ENCODE data around the gene CBR4. TPM values are rescaled to one million over a fixed set of nuclear protein-coding genes. Genes with fewer than 3 reads are reported as not detected.
"Not testable (repeated sequence)": the region's sequence is repeated elsewhere in the genome, so short reads cannot be mapped to it uniquely, and the experiment has no call there.

The CBR4 gene
- total RNA-seq, 1 donor from 2014 or later: 25.9 TPM

DNA sequence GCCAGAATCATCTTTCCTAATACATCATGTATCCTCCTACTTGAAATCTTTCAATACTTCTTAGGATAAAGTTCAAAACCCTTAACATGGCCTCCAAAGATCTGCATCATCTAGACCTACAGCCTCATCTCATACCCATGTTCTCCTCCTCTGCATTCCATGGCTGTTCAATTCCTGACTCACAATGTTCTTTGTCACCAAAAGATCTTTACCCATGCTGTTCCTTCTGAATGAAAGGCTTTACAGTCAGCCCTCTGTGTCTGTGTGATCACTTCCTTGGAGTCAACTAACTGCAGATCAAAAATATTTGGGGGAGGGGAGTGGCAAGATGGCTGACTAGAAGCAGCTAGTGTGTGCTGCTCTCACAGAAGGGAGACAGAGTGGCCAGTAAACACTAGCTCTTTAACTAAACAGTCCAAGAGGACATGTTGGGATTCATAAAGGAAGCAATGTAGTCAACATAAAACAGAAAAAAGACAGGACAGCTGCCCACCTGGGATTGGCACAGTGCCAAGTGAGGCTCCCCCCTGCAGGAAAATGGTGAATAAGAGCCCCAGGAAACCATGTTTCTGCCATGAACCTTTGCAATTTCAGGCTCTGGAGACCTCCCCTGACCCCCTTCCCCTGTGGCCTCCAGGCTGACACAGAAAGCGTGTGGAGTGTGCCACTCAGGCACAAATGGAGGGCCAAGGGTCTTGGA is 31.9 kb downstream of the CBR4 start:
- TF ChIP-seq, protein P1, sequence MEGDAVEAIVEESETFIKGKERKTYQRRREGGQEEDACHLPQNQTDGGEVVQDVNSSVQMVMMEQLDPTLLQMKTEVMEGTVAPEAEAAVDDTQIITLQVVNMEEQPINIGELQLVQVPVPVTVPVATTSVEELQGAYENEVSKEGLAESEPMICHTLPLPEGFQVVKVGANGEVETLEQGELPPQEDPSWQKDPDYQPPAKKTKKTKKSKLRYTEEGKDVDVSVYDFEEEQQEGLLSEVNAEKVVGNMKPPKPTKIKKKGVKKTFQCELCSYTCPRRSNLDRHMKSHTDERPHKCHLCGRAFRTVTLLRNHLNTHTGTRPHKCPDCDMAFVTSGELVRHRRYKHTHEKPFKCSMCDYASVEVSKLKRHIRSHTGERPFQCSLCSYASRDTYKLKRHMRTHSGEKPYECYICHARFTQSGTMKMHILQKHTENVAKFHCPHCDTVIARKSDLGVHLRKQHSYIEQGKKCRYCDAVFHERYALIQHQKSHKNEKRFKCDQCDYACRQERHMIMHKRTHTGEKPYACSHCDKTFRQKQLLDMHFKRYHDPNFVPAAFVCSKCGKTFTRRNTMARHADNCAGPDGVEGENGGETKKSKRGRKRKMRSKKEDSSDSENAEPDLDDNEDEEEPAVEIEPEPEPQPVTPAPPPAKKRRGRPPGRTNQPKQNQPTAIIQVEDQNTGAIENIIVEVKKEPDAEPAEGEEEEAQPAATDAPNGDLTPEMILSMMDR (IDR thresholded peaks at IDR 0.05; ENCODE audit: borderline replicate concordance): no peak
- Histone ChIP-seq H3K36me3 (peaks cover 80% of the 10 kb centered on the region), H3K27ac (replicated peaks) (no peak overlapping the region), H3K4me1 (no peaks in the 10 kb centered on the region), H3K9me3 (replicated peaks) (peaks cover 46% of the 10 kb centered on the region), H3K4me3 (no peak overlapping the region), H3K27me3 (ENCODE audit: low read depth) (no peaks in the 10 kb centered on the region)
- intact Hi-C loops (cut with micrococcal nuclease): no loop called here
- no peak for DNase-seq

DNA sequence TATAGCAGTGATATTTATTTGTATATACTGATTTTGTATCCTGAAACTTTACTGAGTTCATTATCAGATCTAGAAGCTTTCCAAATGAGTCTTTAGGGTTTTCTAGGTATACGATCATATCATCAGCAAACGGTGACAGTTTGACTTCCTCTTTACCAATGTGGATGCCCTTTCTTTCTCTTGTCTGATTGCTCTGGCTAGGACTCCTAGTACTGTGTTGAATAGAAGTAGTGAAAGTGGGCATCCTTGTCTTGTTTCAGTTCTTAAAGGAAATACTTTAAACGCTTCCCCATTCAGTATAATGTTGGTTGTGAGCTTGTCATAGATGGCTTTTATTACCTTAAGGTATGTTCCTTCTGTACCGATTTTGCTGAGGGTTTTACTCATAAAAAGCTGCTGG is 37.5 kb downstream of the CBR4 start:
- intact Hi-C loops (cut with micrococcal nuclease): no loop called here
- TF ChIP-seq, protein P1 (IDR thresholded peaks at IDR 0.05; ENCODE audit: borderline replicate concordance): no peak
- H3K9me3 ChIP-seq (replicated peaks): peaks cover 61% of the 10 kb centered on the region
- no peaks in the 10 kb centered on the region for H3K4me1 ChIP-seq
- DNase-seq: no peak
- peaks cover 34% of the 10 kb centered on the region for H3K36me3 ChIP-seq
- no peak overlapping the region for H3K4me3 ChIP-seq
- H3K27me3 ChIP-seq (ENCODE audit: low read depth): no peaks in the 10 kb centered on the region
- no peak overlapping the region for H3K27ac ChIP-seq (replicated peaks)

DNA sequence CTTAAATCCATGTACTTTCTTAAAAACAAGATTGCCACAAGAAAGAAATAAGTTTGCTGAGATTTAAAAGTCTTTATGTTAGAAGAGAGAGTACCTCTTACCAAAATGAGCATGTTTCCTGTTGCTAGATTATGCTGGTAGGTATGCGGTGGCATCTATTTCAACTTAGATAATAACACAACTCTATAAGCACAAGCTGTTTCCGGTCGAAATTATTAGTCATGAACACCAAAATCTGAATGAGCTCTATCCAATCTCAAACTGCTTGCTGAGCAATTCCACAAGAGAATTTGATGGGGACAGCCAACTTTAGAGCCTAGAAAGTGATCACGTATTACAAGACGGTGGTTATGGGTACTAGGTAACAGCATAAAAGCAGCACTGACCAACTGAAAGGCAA is 49.3 kb downstream of the CBR4 start:
- intact Hi-C loops (cut with micrococcal nuclease): no loop called here
- Histone ChIP-seq H3K36me3 (no peaks in the 10 kb centered on the region), H3K4me3 (no peak overlapping the region), H3K4me1 (no peaks in the 10 kb centered on the region), H3K27ac (replicated peaks) (no peak overlapping the region), H3K27me3 (ENCODE audit: low read depth) (no peaks in the 10 kb centered on the region), H3K9me3 (replicated peaks) (peaks cover 9% of the 10 kb centered on the region)
- DNase-seq: no peak
- TF ChIP-seq, protein P1 (IDR thresholded peaks at IDR 0.05; ENCODE audit: borderline replicate concordance): no peak

DNA sequence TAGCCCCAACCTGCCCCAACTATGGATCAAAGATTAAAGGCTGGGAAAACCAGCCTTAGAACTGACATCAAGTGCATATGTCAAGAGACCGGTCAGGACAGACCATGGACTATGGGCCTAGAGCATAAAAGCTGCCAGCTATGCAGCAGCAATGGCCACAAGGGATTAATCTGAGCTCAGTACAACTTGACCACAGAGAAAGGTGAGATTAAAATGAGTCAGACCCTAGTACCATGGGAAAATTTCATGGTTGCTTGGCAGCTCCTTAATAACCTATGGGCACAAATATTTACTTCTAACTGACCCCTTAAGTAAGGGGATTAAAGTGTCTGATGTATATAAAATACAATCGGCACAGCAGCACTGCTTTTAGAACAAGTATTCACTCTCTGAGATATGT is 54.4 kb downstream of the CBR4 start:
- Histone ChIP-seq H3K4me1 (peaks cover 8% of the 10 kb centered on the region), H3K9me3 (replicated peaks) (no peaks in the 10 kb centered on the region), H3K27ac (replicated peaks) (no peak overlapping the region), H3K27me3 (ENCODE audit: low read depth) (no peaks in the 10 kb centered on the region), H3K4me3 (no peak overlapping the region), H3K36me3 (no peaks in the 10 kb centered on the region)
- TF ChIP-seq, protein P1 (IDR thresholded peaks at IDR 0.05; ENCODE audit: borderline replicate concordance): no peak
- no peak for DNase-seq
- intact Hi-C loops (cut with micrococcal nuclease): no loop called here

DNA sequence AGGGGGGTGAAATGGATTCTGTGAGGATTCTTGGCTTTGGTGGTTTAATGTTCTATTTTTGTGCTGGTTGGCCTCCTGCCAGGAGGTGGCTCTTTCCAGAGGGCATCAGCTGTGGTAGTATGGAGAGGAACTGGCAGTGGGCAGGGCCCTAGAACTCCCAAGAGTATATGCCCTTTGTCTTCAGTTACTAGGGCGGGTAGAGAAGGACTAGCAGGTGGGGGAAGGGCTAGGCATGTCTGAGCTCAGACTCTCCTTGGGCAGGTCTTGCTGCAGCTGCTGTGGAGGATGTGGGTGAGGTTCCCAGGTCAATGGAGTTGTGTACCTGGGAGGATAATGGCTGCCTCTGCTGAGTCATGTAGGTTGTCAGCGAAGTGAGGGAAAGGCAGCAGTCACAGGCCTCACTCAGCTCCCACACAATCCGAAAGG is 57.2 kb downstream of the CBR4 start:
- H3K27me3 ChIP-seq (ENCODE audit: low read depth); H3K4me1 ChIP-seq; intact Hi-C loops (cut with micrococcal nuclease); DNase-seq; H3K27ac ChIP-seq (replicated peaks); H3K36me3 ChIP-seq; H3K4me3 ChIP-seq: not testable (repeated sequence)
- H3K9me3 ChIP-seq (replicated peaks): peaks cover 13% of the 10 kb centered on the region

DNA sequence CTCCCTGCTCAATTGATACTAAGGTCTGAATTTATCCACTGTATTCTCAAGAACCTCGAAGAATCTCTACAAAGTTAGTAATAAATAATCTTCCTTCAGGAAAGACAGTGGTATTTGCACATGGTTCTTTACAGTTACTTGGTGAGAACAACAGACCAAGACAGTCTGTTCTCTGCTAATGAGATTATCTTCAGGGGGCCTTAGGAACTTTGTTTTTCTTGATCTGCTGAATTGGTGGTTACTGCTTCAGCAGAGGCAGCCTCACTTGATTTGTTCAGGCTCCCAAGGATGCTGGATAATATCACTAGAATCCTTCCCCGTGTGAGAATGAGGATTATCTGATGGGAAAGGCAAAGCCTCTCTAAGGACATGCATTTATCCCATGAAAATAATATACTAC is 64.8 kb downstream of the CBR4 start:
- intact Hi-C loops (cut with micrococcal nuclease): no loop called here
- Histone ChIP-seq H3K36me3 (no peaks in the 10 kb centered on the region), H3K4me1 (no peaks in the 10 kb centered on the region), H3K27ac (replicated peaks) (no peak overlapping the region), H3K9me3 (replicated peaks) (peaks cover 28% of the 10 kb centered on the region), H3K4me3 (no peak overlapping the region), H3K27me3 (ENCODE audit: low read depth) (no peaks in the 10 kb centered on the region)
- TF ChIP-seq, protein P1 (IDR thresholded peaks at IDR 0.05; ENCODE audit: borderline replicate concordance): no peak
- no peak for DNase-seq

Data from left ventricle myocardium inferior (tissue), 1 donor.